Upper lobe of left lung (tissue), 4 donors: Measurements from ENCODE around the gene SQSTM1.

Source experiments
- EP300 ChIP-seq, 4 donors: sonication (generic); formaldehyde crosslinking; IDR thresholded peaks; one replicate each; pipeline ENCODE4 v1.5.1; 2017; ENCODE audit warnings: antibody characterized with exemption in 4 of 4, control low read depth in 2 of 4
- POLR2A ChIP-seq, 4 donors: fragments of 450-650 bp; IDR thresholded peaks; one replicate each; pipeline ENCODE4 v1.5.1; 2016 to 2017; ENCODE audit warnings: antibody characterized with exemption in 4 of 4, mild to moderate bottlenecking in 2 of 4
- POLR2AphosphoS5 ChIP-seq, 2 donors: sonication (generic); formaldehyde crosslinking; IDR thresholded peaks; one replicate each; pipeline ENCODE4 v1.5.1; 2017; ENCODE audit warnings: antibody characterized with exemption in 2 of 2
- TF ChIP-seq, protein P1 (sequence below), 6 experiments: fragments of 450-650 bp in 4 of 6; fragments of 200-600 bp in 2 of 6; sonication (generic) in 2 of 6; IDR thresholded peaks; one replicate each; pipeline ENCODE4 v1.5.1; 2016 to 2019; ENCODE audit warnings: antibody characterized with exemption in 6 of 6

DNA sequence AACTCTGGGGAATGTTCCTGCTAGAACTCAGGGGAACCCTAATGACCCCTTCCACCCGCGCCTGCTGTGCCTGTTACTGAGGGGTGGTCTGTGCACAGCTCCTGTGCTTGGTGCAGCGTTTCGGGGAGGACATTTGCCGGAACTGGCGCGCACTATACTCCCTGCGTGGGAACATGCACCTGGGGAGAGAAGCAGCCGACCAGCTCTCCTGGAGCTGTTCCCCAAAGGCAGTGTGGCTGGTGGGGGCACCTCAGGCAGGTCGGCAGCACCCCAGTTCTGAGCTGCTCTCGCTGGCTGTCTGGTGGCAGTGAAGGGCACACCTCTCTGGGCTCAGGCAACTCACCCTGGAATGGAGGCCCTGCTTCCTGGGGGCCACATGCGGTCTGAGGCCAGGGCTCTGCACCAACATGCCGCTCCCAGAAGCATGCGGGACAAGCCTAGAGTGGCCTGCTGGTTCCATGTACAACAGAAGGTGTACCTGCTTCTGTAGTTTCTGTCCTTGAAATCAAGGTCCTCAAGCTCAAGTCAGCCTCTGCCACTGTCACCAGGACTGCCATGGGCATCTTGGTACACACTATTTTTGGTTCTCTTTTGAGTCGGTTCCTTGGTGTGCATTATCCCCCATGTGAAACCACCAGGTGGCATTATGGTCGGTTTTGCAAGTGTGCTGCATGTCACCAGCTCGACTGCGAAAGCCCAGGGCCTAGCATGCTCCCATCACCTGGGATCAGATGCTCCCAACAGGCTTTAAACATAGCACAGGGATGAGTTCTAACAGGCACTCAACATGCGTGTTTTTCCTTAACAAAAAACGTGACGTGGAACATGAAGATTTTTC lies 45.8 kb downstream of the SQSTM1 start:
- TF ChIP-seq, protein P1, sequence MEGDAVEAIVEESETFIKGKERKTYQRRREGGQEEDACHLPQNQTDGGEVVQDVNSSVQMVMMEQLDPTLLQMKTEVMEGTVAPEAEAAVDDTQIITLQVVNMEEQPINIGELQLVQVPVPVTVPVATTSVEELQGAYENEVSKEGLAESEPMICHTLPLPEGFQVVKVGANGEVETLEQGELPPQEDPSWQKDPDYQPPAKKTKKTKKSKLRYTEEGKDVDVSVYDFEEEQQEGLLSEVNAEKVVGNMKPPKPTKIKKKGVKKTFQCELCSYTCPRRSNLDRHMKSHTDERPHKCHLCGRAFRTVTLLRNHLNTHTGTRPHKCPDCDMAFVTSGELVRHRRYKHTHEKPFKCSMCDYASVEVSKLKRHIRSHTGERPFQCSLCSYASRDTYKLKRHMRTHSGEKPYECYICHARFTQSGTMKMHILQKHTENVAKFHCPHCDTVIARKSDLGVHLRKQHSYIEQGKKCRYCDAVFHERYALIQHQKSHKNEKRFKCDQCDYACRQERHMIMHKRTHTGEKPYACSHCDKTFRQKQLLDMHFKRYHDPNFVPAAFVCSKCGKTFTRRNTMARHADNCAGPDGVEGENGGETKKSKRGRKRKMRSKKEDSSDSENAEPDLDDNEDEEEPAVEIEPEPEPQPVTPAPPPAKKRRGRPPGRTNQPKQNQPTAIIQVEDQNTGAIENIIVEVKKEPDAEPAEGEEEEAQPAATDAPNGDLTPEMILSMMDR (IDR thresholded peaks at IDR 0.05): no peak
- TF ChIP-seq POLR2AphosphoS5 (IDR thresholded peaks at IDR 0.05): no peak
- no peak for TF ChIP-seq POLR2A (IDR thresholded peaks at IDR 0.05)
- TF ChIP-seq EP300 (IDR thresholded peaks at IDR 0.05): no peak
